ENCODE results near the gene RNF207.

DNA sequence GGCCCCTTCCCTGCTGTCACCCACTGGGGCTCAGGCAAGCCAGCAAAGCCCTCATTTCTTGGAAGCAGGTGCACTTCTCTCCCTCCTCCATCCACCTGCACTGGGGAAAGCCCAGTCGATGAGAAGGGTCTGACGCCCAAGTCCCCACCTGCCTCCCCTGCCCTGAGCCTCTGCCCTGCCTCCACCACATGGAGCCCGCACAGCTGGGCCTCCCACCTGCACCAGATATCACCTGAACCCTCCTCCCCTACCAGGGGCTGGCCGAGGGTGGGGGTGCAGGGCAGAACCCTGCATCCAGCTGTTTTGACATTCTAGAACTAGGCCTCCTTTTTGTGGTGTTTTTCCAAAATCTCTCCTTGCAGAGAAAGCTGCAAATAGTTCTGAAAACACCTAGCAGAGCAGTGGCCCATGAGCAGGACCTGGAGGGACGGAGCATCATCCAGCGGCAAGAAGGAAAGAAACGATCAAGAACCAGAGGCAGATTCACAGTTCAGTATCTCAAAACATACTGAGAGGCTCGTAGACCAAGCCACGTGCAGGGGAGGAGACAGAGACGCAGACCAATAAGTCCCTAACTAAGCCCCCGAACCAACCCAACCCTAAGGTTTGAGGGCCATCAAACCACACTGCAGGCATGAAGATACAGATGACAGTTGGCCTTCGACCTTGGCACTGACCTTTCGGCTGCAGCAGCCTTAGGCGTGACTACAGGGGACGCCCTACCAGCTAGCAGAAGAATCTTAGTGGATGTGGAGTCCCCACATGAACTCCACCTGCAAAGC lies 42.5 kb upstream of the RNF207 start:
- TF ChIP-seq, protein P1, sequence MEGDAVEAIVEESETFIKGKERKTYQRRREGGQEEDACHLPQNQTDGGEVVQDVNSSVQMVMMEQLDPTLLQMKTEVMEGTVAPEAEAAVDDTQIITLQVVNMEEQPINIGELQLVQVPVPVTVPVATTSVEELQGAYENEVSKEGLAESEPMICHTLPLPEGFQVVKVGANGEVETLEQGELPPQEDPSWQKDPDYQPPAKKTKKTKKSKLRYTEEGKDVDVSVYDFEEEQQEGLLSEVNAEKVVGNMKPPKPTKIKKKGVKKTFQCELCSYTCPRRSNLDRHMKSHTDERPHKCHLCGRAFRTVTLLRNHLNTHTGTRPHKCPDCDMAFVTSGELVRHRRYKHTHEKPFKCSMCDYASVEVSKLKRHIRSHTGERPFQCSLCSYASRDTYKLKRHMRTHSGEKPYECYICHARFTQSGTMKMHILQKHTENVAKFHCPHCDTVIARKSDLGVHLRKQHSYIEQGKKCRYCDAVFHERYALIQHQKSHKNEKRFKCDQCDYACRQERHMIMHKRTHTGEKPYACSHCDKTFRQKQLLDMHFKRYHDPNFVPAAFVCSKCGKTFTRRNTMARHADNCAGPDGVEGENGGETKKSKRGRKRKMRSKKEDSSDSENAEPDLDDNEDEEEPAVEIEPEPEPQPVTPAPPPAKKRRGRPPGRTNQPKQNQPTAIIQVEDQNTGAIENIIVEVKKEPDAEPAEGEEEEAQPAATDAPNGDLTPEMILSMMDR (conservative IDR thresholded peaks at IDR 0.05) = no peak
- no peak for TF ChIP-seq EZH2 (IDR thresholded peaks at IDR 0.05; ENCODE audit: low read depth)

Measured in PC-9 (cell line).